Neural progenitor cell (in vitro differentiated cells): ENCODE results near the gene FARS2.

Experiments used
- EZH2 ChIP-seq: fragments of 200-600 bp; sonication (generic); IDR thresholded peaks from 2 replicates; pipeline ENCODE4 v1.6.1; 2017; ENCODE audit warnings: antibody characterized with exemption, mild to moderate bottlenecking, moderate library complexity
- TF ChIP-seq, protein P1 (sequence below): fragments of 200-600 bp; sonication (generic); IDR thresholded peaks from 2 replicates; pipeline ENCODE4 v1.5.1; 2017; ENCODE audit warnings: antibody characterized with exemption, mild to moderate bottlenecking

DNA sequence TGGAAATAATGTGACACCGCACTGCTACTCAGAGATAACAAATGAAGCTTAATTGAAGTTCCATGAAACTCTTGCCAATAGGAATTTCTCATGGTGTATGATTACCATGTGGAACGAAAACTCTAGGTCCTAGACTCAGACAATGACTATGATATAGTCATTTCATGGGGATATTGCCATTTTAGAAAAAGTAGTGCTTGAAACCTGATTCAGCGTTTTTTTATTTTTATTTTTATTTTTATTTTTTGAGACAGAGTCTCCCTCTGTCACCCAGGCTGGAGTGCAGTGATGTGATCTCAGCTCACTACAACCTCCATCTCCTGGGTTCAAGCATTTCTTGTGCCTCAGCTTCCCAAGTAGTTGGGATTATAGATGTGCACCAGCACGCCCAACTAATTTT, 253.9 kb downstream of the FARS2 start:
- TF ChIP-seq EZH2 = no peak
- TF ChIP-seq, protein P1, sequence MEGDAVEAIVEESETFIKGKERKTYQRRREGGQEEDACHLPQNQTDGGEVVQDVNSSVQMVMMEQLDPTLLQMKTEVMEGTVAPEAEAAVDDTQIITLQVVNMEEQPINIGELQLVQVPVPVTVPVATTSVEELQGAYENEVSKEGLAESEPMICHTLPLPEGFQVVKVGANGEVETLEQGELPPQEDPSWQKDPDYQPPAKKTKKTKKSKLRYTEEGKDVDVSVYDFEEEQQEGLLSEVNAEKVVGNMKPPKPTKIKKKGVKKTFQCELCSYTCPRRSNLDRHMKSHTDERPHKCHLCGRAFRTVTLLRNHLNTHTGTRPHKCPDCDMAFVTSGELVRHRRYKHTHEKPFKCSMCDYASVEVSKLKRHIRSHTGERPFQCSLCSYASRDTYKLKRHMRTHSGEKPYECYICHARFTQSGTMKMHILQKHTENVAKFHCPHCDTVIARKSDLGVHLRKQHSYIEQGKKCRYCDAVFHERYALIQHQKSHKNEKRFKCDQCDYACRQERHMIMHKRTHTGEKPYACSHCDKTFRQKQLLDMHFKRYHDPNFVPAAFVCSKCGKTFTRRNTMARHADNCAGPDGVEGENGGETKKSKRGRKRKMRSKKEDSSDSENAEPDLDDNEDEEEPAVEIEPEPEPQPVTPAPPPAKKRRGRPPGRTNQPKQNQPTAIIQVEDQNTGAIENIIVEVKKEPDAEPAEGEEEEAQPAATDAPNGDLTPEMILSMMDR = no peak
